Dermis blood vessel endothelial cell (primary cell): ENCODE data around the gene GPC6. TPM values are rescaled to one million over a fixed set of nuclear protein-coding genes. Genes with fewer than 3 reads are reported as not detected.

ENCODE experiments used
- DNase-seq: peaks from one replicate; pipeline ENCODE4 v3.0.0; 2010
- total RNA-seq: library from RNA; depleted of rRNA; stranded (reverse); fragments of >200 nt; gene quantifications from 2 replicates; pipeline ENCODE4 v1.2.3, GENCODE V29; 2014

GPC6 gene
- total RNA-seq, 1 donor from 2014 or later: 0.17 TPM

DNA sequence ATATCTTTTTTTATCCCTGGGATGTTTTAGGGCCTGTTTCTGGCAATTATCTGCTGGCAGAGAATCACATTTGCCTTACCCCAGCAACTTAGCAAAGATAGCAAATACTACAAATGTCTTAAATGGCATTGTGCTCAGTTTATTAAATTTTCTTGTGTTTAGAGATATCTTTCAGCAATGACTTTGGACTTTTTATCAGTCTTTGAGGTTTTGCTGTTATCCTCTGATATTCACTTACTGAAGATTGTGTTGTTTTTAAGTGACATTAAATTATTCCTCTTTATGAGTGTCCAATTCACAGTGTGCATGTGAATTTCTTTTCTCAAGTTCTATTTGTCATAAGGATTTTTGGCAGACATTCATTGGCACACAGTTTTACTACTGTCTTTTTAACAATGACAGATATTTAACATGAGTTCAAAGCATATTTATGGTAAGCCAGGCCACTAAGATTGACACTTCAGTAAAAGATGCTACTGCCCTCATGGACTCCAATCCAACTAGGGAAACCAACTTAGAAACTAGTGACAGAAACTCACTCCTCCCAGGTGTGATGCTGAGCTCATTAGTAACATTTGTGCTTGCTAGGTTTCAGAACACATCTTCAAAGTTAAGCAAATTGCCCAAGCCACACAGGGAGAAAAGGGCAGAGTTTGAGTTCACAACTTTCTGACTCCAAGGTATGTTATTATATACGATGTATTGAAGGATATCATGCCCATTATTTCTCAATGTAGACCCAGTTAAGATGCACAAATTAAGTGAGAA, 481.9 kb downstream of the GPC6 start:
- DNase-seq: no peak

DNA sequence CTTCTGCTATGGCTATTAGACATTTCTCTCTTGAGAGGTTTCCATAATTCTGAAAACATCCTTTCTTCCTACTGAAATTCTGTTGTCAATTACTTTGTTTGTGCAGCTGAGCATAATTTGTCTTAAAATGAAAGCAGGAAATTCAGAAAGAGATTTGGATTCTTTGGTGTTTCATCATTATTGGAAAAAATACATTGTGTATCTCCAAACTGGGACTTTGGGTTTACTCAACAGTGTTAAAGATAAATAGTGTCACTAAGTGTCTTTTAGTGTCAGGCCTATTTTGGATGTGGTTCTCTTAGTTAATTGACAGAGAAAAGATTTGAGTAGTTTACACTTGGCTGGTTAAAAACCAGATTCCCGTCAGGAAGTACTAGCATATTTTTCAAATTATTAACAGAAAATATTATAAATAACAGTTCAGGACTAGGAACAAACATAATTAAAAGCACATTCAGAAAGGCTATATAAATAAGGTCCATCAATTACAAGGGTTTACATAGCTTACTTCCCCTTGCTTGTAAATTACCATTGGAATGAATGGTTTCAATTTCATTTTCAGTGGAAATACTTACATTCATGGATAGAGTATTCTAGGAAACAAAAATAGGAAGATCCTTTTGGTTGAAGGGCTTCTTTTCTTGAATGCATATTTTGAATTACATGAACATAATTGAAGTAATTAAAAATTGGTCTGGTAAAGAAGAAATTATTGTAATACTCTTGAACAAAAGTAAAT, 483.1 kb downstream of the GPC6 start:
- DNase-seq: no peak

DNA sequence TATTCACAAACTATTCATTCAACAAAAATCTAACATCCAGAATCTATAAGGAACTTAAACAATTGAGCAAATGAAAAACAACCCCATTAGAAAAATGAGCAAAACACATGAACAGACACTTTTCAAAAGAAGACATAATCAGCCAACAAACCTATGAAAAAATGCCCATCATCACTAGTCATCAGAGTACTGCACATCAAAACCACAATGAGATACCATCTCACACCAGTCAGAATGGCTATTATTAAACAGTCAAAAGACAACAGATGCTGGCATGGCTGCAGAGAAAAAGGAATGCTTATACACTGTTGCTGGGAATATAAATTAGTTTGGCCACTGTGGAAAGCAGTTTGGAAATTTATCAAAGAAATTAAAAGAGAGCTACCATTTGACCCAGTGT, 487.6 kb downstream of the GPC6 start:
- no peak for DNase-seq

DNA sequence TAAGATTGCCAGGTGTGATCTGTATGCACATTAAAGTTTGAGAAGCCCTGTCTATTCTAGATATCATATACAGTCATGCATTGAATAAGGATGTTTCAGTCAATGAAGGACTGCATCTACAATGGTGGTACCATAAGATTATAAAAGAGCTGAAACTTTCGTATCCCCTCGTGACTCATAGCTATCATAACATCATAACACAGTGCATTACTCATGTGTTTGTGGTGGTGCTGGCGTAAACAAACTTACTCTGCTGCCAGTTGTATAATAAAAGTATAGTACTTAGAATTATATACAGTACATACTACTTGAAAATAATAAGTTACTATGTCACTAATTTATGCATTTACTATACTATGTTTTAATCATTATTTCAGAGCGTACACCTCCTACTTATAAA, 489.3 kb downstream of the GPC6 start:
- DNase-seq: no peak

DNA sequence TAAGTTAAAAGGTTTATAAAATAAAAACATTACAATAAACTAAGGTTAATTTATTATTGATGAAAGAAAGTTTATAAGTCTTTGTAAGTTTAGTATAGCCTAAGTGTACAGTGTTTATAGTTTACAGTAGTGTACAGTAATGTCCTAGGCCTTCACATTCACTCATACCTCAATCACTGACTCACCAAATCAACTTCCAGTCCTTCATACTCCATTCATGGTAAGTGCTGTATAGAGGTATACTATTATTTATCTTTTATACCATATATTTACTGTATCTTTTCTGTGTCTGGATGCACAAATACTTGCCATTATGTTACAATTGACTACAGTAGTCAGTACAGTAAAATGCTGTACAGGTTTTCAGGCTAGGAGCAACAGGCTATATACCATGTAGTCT, 490.0 kb downstream of the GPC6 start:
- no peak for DNase-seq

DNA sequence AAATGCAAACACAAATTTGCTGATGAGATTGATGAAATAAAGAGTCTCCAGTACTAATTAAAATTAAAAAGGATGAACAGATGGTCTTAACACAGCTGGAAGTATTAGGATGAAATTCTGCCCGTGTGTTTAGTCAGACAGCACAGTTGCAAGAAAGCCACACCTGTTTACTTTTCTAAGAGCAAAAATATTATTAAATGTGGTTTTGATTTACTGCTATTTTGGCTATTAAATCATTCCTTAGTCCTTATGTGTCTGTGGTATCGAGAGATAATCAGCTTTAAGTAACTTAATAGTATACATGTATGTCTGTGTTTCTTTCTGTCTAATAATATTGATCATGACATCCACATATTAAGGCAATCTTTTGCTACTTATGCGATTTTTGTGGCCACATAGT, 494.9 kb downstream of the GPC6 start:
- DNase-seq: no peak

DNA sequence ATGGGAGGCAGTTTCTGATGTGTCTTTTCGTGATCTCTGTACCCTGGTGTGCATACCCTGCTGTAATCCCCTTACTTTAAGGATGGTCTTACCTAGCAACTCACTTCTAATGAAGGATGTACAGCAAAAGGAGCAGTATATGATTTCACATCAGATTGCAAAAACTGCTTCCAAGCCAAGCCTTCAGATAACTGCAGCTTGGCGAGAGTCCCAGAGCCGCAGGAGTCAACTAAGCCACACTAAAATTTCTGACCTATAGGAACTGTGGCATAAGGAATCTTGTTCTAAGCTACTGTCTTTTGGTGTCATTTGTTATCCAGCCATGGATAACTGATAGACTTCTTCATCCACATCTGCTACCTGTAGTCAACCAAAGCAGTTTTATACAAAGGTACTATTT, 496.7 kb downstream of the GPC6 start:
- DNase-seq: no peak

DNA sequence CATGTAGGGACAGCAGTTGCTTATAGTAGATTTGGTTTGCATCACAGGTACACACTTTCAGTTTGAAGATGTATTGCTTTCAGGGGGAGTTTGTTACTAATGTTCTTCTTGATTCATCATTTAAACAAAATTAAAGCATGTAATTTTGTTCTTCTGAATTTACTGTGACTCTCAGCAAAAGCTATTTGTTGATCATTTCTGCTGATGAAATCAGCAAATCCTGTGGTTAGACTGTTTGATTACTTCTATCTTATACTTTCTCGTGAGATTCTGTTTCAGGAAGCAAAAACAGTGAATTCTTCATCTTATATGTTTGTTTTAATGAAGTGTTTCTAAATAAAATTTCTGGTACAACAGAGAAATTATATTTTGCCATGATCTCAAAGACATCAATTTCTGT, 497.6 kb downstream of the GPC6 start:
- no peak for DNase-seq

DNA sequence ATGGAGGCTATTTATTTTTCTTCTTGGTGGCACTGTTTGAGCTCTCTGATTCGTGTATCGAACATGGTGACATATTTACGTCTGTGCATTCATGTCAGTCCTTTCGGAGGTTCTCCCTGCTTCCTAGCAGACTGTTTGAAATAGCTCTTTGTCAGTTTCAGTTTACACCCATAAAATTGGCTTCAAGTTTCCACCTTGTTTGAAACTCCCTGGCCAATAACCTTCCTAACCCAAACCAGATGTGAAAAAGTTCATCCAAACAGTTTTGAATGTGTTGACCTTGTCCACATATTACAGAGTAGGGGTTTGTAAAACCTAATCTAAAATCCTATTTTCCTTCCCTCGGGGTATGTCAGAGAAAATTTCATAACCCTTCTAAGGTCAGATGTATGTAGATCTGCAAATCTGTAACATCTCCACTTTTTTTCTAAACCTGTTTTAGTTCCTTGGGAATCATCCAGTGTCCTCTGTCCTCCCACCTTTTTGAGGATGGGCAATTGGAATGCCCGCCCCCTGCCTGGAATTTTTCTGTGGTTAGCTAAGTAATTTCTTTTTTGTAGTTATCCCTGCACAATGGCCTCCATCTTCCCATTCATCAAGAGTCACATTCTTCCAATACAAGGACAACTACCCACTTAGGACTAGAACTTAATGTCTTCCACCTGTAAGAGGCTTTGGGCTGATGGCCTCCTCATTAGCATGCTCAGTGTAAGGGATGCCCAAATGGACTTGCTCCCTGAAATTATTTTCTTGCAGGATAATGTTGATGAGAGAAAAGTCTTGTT, 499.8 kb downstream of the GPC6 start:
- no peak for DNase-seq

DNA sequence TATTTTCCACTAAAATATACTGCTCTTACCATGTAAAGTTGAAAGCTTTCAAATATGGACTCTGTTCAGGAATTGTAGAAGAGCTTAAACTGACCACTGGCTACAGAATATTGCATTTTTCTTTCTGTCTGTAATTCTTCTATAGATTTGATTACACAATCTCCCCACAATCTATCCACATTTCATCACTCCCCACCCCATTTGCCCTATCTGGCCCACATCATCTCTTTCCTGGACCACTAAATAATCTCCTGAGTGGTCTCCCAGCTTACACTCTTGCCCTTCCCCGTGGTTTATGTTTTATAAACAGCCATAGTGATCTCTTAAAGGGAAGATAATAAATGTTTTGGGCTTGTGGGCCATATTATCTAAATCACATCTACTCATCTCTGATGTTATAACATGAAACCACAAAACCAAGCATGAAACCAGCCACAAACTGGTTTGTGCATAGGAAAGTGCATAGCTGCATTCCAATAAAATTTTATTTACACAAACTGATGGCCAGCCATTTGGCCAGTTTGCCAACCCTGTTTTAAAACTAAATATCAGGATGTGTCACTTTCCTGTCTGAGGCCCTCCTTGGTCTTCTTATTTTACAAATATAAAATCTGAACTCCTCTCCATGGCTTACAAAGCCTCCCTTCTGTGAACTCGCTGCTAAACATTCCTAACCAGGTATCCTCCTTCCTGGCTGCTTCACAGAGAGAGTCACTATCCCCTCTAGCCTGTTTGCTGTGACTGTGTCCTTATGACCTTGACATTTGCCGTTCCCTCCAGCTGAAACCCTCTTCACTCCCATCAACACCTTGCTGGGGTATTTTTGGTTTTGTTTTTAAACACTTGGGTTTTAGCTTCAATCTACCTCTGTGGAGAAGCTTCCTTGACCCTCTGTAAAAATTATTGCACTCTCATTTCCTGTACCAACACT, 500.9 kb downstream of the GPC6 start:
- no peak for DNase-seq

DNA sequence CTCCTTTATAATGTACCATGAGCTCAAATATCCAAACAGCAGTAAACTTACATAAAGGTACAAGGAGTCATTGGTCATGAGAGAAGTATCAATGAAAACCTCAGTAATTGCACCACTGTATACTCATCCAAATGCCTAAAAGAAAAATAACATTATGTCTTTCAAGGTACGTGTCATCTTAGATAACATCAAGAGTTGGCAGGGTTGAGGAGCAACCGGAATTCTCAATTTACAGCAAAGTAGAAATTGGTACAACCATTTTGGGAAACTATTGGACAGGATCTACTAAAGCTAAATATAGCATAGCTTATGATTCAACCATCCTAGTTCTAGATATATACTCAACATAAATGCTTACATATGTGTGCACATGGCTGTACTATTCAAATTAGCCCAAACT, 502.8 kb downstream of the GPC6 start:
- no peak for DNase-seq

DNA sequence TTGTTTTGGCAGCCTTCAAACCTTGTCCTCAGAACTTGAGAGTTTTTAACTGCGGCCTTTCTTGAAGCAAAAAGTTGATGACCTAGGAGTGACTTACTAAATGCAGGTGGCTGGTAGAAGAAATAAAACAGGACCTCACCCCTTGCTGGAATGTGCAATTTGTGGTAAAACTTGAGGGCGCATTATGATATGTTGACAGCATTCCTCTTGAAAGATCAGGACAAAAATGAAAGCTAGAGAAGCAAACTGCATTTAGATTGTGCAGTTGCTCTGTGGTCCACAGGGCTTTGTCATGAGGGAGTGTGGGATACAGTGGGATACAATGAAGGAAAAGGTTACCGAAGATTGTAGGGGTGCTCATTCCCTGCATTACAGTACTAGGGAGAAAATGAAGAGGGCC, 504.2 kb downstream of the GPC6 start:
- DNase-seq: no peak

DNA sequence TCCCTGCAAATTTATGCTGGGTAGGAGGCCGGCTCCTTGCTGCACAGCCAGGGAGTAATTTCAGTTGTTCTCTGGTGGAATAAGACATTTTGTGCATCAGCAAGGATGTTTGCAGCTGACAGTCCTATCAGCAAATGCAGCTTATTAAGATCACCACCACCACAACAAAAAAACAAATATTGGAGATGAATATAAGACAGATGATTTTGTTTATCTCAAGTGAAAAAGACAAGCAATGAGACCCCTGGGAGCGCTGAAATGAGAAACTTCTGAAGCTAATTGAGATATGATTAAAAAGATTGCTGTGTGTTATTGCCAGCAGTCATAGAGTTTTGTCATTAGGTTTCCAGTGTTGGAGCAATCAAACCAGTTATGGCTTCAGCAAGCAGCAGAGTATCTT, 505.6 kb downstream of the GPC6 start:
- DNase-seq: no peak

DNA sequence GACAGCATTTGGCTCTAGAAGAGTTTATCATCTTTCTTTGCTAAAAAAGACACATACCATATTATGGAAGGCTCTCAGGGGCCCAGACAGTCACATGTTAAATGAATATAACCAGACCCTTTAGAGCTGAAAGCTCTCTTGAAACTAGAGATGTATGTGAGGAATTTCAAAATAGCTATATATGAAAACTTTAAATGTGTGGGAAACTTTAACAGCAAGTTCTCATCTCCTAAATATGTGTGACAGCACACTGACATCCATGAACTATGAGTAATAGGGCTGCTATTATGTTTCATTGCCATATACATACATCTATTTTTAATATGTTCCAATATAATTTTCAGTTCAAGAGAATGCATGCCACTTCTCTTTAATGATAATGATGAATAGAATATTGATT, 509.5 kb downstream of the GPC6 start:
- DNase-seq: no peak

DNA sequence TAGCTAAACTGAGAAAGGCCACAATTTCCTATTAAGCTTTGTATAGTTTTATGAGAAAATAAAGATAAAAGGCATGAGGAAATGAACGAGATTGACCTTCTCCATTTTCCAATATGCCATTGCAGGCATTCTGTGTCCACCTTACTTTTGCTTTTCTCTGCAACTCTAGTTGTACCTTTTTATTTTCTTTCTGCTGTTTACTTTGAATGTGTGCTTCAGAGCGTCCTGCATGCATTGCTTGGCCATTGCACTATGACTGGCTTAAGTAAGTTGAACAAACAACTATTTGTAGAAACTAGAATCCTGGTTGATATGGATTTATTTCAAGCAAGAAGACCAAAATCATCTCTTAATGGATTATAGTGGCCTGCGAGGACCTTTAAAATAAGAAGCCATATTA, 510.3 kb downstream of the GPC6 start:
- DNase-seq: no peak

DNA sequence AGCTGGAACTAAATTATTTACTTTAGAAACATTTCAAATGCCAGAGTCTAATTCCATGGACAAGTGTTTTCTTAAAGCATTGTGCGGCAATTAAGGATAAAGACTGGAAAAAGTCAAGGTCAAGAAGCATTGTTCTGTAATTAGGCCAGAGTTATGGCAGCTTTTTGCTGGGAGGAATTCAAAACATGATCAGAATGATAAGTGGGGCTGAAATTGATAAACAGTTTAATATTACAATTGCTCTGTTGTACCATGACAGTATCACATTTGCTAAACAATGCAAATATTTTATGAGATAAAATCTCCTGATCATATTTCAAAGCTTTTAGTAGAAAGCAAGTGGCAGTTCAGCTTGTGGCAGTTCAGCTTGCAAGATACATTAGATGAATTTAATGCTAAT, 513.7 kb downstream of the GPC6 start:
- DNase-seq: no peak

DNA sequence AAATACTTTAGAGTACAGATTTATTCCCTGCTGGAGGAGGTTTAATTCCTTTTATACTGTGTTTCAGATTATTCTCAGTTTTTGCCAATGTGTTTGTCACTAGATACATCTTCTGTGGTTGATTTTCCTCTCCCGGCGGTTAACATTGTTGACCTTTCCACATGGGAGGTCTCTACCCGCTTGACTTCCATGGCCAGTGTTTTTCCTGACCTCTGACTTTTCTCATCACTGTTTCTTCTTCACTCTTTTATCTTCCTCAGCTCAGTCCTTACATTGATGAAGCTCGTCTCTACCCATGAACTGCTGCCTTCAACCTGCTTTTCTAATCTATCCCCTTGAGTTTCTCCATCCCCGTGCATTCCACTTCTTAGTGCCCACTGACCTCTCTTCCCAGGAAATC, 517.4 kb downstream of the GPC6 start:
- no peak for DNase-seq

DNA sequence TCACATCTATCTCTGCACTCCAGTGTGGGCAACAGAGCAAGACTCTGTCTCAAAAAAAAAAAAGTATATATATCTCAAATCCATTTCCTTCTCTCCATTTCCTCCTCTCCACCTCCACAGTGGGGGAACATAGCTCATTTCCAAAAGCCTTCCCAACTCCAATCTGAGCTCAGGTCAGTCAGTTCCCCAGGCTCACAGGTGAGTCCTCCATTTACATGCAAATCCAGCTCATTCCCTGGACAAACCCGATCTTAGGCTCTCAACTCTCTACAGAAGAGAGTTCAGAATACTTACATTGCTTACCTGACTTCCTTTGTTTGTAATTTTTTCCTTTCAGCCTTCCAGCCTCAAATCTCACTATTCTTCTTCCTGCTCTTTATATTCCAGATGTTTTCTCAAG, 518.3 kb downstream of the GPC6 start:
- DNase-seq: no peak

DNA sequence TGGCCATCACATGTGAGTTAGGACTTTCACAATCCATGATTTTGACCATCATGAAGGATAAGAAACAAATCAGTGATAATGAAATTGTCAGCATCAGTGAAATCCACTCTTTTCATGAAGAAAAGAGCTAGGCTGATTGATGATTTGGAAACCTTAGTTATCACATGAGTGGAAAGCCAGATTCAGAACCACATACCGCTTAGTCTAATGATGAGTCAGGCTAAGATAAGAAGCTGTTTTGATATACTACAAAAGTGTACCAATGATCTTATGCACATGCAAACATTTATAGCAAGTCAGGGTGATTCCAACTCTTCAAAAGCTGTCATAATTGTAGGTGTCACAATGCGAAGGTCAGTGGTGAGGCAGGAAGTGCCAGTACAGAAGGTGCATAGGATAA, 519.3 kb downstream of the GPC6 start:
- DNase-seq: no peak

DNA sequence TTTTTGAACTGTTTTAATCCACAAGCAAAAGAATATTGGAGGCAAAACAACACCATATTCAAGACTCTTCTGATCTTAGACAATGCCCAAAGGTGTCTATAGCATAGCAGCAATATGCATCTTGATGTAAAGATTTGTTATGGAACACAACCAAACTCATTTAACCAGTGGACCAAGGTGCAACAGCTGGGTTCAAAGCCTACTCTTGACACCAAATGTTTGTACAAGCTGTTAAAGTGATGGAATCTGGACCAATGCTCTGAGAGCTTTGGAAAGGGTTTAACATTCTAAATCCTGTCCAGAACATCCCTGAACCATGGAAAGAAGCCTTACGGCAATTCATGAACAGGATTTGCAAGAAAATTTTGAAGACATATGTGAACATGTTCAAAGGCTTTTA, 520.0 kb downstream of the GPC6 start:
- DNase-seq: no peak

DNA sequence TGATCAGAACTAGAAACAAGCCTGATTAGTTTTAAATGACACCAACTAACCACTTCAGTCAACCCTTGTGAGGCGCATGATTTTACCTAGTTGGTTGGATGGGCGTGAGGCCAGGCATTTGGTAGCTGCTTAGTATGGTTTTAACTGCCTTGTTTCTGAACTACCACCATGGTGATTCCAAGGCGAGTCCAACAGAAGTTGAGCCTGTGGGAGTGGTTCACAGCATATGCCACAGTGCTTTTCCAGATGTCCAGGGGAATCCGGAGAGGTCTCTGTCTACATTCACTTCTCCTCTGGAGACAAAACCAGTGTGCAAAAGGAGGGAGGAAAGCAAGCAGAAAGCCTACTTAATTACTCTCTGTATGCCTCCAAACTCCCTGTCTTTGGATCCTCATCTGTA, 524.1 kb downstream of the GPC6 start:
- DNase-seq: no peak

DNA sequence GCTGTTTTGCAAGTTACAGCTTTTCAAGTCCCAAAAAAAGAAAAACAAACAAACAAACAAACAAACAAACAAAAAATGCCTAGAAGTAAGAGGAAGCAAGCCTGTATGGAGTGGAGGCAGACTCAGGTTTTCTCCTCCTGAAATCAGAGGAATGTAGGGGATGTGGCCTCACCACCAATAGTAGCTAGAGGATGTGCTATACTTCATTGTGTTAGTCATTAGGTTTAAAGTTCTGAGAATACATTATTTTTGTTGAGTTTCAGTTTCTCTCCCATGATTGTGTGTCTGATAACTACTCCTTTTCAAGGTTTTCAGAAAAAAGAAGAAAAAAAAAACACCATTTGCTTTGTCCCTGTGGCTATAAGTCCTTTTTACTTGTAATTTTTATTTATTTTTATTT, 524.5 kb downstream of the GPC6 start:
- DNase-seq: no peak

DNA sequence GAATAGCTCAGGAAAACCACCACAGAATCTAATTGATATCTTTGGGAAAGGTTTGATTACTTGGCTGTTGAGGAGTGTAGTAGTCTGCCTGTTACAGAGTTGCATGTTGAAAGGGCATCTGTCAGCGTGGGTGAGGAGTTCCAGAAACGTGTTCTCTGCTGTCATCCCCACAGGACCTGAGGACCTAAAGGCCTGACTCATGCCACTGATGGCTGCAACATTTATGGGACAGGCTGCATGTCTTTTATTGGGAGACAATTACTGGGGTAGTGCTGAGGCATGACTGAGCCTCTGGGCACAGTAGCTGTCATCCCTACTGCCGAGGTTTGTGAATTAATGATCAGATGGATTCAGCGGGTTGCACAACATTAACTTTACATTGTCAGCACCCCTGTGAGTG, 525.9 kb downstream of the GPC6 start:
- no peak for DNase-seq
